Thyroid gland (tissue), 4 donors: ENCODE data around the gene STAB1.

Experiments used
- POLR2A ChIP-seq, 2 donors: fragments of 450-650 bp; IDR thresholded peaks; one replicate each; pipeline ENCODE4 v1.6.1; 2017; ENCODE audit warnings: antibody characterized with exemption in 2 of 2, mild to moderate bottlenecking in 2 of 2, moderate library complexity in 1 of 2
- TF ChIP-seq, protein P1 (sequence below), 6 experiments: fragments of 200-600 bp in 3 of 6; fragments of 450-650 bp in 3 of 6; sonication (generic) in 3 of 6; IDR thresholded peaks; one replicate each; pipeline ENCODE4 v1.5.1; 2016 to 2019; ENCODE audit warnings: antibody characterized with exemption in 6 of 6, mild to moderate bottlenecking in 2 of 6, inconsistent platforms in 1 of 6, moderate library complexity in 1 of 6

DNA sequence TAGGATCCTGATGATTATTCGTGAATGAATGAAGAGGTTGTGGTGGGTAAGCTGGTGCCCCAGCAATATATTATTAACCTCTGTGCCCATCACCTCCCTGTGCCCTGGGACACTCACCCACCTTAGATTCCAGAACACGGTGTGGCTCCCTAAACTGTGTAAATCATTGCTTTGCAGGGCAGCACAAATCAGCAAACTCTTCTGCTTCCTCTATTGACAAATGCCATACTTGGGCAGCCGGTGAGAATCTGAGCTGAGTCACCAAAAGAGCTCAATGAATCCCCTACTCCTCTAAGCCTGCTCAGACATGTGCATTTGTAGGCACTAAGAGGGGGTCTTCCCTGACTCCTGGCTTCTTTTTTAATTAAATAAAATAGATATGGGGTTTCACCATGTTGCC is 57.0 kb downstream of the STAB1 start:
- TF ChIP-seq POLR2A (IDR thresholded peaks at IDR 0.05) = no peak
- TF ChIP-seq, protein P1, sequence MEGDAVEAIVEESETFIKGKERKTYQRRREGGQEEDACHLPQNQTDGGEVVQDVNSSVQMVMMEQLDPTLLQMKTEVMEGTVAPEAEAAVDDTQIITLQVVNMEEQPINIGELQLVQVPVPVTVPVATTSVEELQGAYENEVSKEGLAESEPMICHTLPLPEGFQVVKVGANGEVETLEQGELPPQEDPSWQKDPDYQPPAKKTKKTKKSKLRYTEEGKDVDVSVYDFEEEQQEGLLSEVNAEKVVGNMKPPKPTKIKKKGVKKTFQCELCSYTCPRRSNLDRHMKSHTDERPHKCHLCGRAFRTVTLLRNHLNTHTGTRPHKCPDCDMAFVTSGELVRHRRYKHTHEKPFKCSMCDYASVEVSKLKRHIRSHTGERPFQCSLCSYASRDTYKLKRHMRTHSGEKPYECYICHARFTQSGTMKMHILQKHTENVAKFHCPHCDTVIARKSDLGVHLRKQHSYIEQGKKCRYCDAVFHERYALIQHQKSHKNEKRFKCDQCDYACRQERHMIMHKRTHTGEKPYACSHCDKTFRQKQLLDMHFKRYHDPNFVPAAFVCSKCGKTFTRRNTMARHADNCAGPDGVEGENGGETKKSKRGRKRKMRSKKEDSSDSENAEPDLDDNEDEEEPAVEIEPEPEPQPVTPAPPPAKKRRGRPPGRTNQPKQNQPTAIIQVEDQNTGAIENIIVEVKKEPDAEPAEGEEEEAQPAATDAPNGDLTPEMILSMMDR (IDR thresholded peaks at IDR 0.05) = no peak
